K562 (cell line): ENCODE data around the gene WWC2. TPM values are rescaled to one million over a fixed set of nuclear protein-coding genes. Genes with fewer than 3 reads are reported as not detected.
A peak's percentile ranks its signal among the peaks of the same experiment; 100 is the strongest.

Experiments
- BDP1 ChIP-seq: IDR thresholded peaks from 3 replicates; pipeline ENCODE4 v1.6.1; 2011; ENCODE audit not compliant: insufficient read length, insufficient read depth
- BRCA1 ChIP-seq, 2 experiments: fragments of 450-650 bp in 1 of 2; sonication (generic) in 1 of 2; formaldehyde crosslinking in 1 of 2; IDR thresholded peaks; 2 replicates each; pipeline versions ENCODE4 v1.5.0 to v1.6.1; 2017 to 2020; ENCODE audit warnings: mild to moderate bottlenecking in 1 of 2, missing genetic modification reagents in 1 of 2
- GTF2F1 ChIP-seq: IDR thresholded peaks from 2 replicates; pipeline ENCODE4 v1.6.1; 2011; ENCODE audit warnings: low read depth, low read length, improper control_type of control experiment
- HNRNPK ChIP-seq: fragments of 200-400 bp; formaldehyde crosslinking; IDR thresholded peaks from one replicate; pipeline ENCODE4 v1.6.1; 2018; ENCODE audit warnings: mild to moderate bottlenecking, low read depth, low read length; ENCODE audit not compliant: poor library complexity, severe bottlenecking
- JUND ChIP-seq, 2 experiments: IDR thresholded peaks; 2 replicates in 1 of 2; 3 replicates in 1 of 2; pipeline ENCODE4 v1.6.1; 2011; ENCODE audit warnings: borderline replicate concordance in 2 of 2, low read depth in 2 of 2, low read length in 2 of 2, improper control_type of control experiment in 1 of 2, missing biosample characterization in 1 of 2, missing genetic modification characterization in 1 of 2, missing genetic modification reagents in 1 of 2
- MBD2 ChIP-seq: sonication (generic); IDR thresholded peaks from 2 replicates; pipeline ENCODE4 v1.6.1; 2016; ENCODE audit warnings: low read depth, borderline replicate concordance
- MTF1 ChIP-seq: fragments of 250-450 bp; sonication (Bioruptor Pico); IDR thresholded peaks from 2 replicates; pipeline ENCODE4 v1.9.0; 2021; ENCODE audit warnings: moderate library complexity, mild to moderate bottlenecking, inconsistent platforms, borderline replicate concordance
- NUFIP1 ChIP-seq: fragments of 450-650 bp; IDR thresholded peaks from 2 replicates; pipeline ENCODE4 v1.6.1; 2018; ENCODE audit not compliant: partially characterized antibody
- PPARD ChIP-seq: fragments of 250-450 bp; sonication (Bioruptor Pico); IDR thresholded peaks from 2 replicates; pipeline ENCODE4 v1.8.0; 2022; ENCODE audit warnings: inconsistent platforms, mild to moderate bottlenecking, moderate library complexity
- SREBF2 ChIP-seq: sonication (generic); formaldehyde crosslinking; IDR thresholded peaks from 2 replicates; pipeline ENCODE4 v1.4.0; 2020; ENCODE audit warnings: mild to moderate bottlenecking, missing genetic modification reagents
- SRSF9 ChIP-seq: fragments of 200-400 bp; formaldehyde crosslinking; IDR thresholded peaks from 2 replicates; pipeline ENCODE4 v1.6.1; 2017; ENCODE audit warnings: low read depth, low read length, borderline replicate concordance
- ZNF41 ChIP-seq: fragments of 250-450 bp; sonication (Bioruptor Pico); conservative IDR thresholded peaks from 2 replicates; pipeline ENCODE4 v1.4.0; 2020; ENCODE audit warnings: mild to moderate bottlenecking
- ZNF561 ChIP-seq: fragments of 450-650 bp; formaldehyde crosslinking; conservative IDR thresholded peaks from 2 replicates; pipeline ENCODE4 v1.4.0; 2020; ENCODE audit warnings: mild to moderate bottlenecking, moderate library complexity
- polyA plus RNA-seq, 8 experiments: library from polyadenylated mRNA; depleted of rRNA in 4 of 8; stranded (reverse) in 5 of 8; unstranded in 3 of 8; fragments of >200 nt; fragmentation: Nextera tagmentation in 2 of 8; fragmentation: Illumina TruSeq in 1 of 8; extraction: Ambion mirVana in 2 of 8; extraction: Trizol in 1 of 8; gene quantifications; 2 replicates each; pipeline versions ENCODE4 v1.2.1 to v1.2.3, GENCODE V29; 2011 to 2014; ENCODE audit warnings: inconsistent platforms in 1 of 8, missing spikeins in 1 of 8
- total RNA-seq, 7 experiments: library from RNA; depleted of rRNA in 6 of 7; stranded (reverse); fragments of >200 nt in 6 of 7; fragmentation: Illumina TruSeq in 2 of 7; extraction: Trizol in 2 of 7; gene quantifications; 2 replicates each; pipeline versions ENCODE4 v1.2.1 to v1.2.3, GENCODE V29; 2011 to 2021; ENCODE audit warnings: low replicate concordance in 1 of 7
- TF ChIP-seq, protein P1 (sequence below): fragments of 250-450 bp; sonication (Bioruptor Pico); IDR thresholded peaks from 2 replicates; pipeline ENCODE4 v1.4.0; 2020; ENCODE audit warnings: borderline replicate concordance
- TF ChIP-seq, protein P2 (sequence below): sonication (generic); formaldehyde crosslinking; IDR thresholded peaks from 2 replicates; pipeline ENCODE4 v1.8.1; 2023; ENCODE audit warnings: mild to moderate bottlenecking, missing genetic modification reagents
- TF ChIP-seq, protein P3 (sequence below): conservative IDR thresholded peaks from 2 replicates; pipeline ENCODE4 v1.6.1; 2011; ENCODE audit warnings: low read depth, mild to moderate bottlenecking, low read length; ENCODE audit not compliant: control insufficient read depth
- TF ChIP-seq, protein P4 (sequence below): sonication (generic); formaldehyde crosslinking; IDR thresholded peaks from 2 replicates; pipeline ENCODE4 v1.8.0; 2022; ENCODE audit warnings: mild to moderate bottlenecking, missing genetic modification reagents

Gene WWC2
- total and polyA plus RNA-seq, 9 of the 15 experiments (the other 6 are each of a cell fraction or from before 2014, with no cell fraction given) = 3.7 to 39.4 (median 19.6) TPM

DNA sequence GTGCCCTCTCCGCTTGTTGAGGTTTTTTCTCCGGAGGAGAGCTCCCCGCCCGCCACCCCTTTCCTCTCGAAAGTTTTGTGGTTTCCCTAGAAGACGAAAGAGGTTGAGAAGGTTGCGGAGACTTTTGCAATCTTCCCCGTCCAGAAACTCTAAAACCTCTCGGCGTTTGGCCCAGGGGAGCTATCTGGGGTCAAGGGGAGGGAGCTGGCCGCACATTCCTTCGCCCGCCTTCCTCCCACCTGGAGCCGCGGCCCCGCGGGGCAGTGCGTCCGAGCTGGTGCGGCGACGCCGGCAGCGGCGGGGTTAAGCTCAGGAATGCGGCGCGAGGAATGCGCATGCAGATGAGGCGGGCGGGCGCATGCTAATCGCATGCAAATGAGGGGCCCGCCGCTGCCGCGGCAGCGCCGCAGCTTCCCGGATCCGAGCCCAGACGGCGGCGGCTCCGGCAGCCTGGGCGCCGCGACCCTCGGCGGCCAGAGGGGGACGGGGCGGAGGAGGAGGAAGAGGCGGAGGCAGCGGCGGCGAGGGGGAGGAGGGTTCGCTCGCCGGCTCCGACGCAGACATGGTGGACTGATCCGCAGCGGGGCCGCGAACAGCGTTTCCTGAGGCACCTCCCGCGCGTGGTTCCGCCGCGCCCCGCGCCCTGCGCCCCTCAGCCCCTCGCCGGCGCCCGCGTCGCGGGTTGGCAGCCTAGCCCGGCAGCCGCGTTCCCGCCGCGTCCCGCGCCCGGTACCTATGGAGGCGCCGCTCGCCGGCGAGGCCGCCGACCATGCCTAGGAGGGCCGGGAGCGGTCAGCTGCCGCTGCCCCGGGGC, at the start of gene WWC2 (continued):
- no peak for TF ChIP-seq NUFIP1
- no peak for TF ChIP-seq SRSF9
- no peak for TF ChIP-seq SREBF2
- TF ChIP-seq GTF2F1 = no peak; the same call in 1 of the 2 replicates
- TF ChIP-seq, protein P1, sequence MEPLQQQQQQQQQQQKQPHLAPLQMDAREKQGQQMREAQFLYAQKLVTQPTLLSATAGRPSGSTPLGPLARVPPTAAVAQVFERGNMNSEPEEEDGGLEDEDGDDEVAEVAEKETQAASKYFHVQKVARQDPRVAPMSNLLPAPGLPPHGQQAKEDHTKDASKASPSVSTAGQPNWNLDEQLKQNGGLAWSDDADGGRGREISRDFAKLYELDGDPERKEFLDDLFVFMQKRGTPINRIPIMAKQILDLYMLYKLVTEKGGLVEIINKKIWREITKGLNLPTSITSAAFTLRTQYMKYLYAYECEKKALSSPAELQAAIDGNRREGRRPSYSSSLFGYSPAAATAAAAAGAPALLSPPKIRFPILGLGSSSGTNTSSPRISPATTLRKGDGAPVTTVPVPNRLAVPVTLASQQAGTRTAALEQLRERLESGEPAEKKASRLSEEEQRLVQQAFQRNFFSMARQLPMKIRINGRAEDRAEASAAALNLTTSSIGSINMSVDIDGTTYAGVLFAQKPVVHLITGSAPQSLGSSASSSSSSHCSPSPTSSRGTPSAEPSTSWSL (CRISPR knock-in tag) = no peak
- TF ChIP-seq MBD2 = no peak
- peak; percentile 44 for TF ChIP-seq HNRNPK
- peak; percentile 26; the same call in 1 of the 2 replicates for TF ChIP-seq JUND (IDR thresholded peaks at IDR 0.05; ENCODE audit: borderline replicate concordance, low read depth, low read length)
- no peak for TF ChIP-seq JUND (tag; IDR thresholded peaks at IDR 0.05; ENCODE audit: borderline replicate concordance, low read depth, low read length)
- TF ChIP-seq PPARD = no peak
- TF ChIP-seq, protein P2, sequence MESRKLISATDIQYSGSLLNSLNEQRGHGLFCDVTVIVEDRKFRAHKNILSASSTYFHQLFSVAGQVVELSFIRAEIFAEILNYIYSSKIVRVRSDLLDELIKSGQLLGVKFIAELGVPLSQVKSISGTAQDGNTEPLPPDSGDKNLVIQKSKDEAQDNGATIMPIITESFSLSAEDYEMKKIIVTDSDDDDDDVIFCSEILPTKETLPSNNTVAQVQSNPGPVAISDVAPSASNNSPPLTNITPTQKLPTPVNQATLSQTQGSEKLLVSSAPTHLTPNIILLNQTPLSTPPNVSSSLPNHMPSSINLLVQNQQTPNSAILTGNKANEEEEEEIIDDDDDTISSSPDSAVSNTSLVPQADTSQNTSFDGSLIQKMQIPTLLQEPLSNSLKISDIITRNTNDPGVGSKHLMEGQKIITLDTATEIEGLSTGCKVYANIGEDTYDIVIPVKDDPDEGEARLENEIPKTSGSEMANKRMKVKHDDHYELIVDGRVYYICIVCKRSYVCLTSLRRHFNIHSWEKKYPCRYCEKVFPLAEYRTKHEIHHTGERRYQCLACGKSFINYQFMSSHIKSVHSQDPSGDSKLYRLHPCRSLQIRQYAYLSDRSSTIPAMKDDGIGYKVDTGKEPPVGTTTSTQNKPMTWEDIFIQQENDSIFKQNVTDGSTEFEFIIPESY (CRISPR knock-in tag) = no peak
- TF ChIP-seq ZNF561 (CRISPR knock-in tag) = no peak
- TF ChIP-seq, protein P3, sequence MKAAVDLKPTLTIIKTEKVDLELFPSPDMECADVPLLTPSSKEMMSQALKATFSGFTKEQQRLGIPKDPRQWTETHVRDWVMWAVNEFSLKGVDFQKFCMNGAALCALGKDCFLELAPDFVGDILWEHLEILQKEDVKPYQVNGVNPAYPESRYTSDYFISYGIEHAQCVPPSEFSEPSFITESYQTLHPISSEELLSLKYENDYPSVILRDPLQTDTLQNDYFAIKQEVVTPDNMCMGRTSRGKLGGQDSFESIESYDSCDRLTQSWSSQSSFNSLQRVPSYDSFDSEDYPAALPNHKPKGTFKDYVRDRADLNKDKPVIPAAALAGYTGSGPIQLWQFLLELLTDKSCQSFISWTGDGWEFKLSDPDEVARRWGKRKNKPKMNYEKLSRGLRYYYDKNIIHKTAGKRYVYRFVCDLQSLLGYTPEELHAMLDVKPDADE = peak; percentile 34; the same call in 1 of the 2 replicates
- no peak for TF ChIP-seq BRCA1 (IDR thresholded peaks at IDR 0.05)
- no peak for TF ChIP-seq BRCA1 (CRISPR knock-in tag; IDR thresholded peaks at IDR 0.05)
- no peak for TF ChIP-seq MTF1 (CRISPR knock-in tag)
- TF ChIP-seq, protein P4, sequence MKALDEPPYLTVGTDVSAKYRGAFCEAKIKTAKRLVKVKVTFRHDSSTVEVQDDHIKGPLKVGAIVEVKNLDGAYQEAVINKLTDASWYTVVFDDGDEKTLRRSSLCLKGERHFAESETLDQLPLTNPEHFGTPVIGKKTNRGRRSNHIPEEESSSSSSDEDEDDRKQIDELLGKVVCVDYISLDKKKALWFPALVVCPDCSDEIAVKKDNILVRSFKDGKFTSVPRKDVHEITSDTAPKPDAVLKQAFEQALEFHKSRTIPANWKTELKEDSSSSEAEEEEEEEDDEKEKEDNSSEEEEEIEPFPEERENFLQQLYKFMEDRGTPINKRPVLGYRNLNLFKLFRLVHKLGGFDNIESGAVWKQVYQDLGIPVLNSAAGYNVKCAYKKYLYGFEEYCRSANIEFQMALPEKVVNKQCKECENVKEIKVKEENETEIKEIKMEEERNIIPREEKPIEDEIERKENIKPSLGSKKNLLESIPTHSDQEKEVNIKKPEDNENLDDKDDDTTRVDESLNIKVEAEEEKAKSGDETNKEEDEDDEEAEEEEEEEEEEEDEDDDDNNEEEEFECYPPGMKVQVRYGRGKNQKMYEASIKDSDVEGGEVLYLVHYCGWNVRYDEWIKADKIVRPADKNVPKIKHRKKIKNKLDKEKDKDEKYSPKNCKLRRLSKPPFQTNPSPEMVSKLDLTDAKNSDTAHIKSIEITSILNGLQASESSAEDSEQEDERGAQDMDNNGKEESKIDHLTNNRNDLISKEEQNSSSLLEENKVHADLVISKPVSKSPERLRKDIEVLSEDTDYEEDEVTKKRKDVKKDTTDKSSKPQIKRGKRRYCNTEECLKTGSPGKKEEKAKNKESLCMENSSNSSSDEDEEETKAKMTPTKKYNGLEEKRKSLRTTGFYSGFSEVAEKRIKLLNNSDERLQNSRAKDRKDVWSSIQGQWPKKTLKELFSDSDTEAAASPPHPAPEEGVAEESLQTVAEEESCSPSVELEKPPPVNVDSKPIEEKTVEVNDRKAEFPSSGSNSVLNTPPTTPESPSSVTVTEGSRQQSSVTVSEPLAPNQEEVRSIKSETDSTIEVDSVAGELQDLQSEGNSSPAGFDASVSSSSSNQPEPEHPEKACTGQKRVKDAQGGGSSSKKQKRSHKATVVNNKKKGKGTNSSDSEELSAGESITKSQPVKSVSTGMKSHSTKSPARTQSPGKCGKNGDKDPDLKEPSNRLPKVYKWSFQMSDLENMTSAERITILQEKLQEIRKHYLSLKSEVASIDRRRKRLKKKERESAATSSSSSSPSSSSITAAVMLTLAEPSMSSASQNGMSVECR = no peak
- TF ChIP-seq BDP1 = no peak
- no peak for TF ChIP-seq ZNF41 (CRISPR knock-in tag)
